Adrenal gland (tissue), 12 donors: Measurements from ENCODE around the gene ASTN2. TPM values are rescaled to one million over a fixed set of nuclear protein-coding genes. Genes with fewer than 3 reads are reported as not detected.

Experiments used
- DNase-seq, 7 donors: peaks; one replicate each; pipeline ENCODE4 v3.0.0-alpha.2; 2019 to 2020
- H3K27ac ChIP-seq, 5 donors: fragments of 200-600 bp; sonication (generic) in 4 of 5; 1 replicate in 3 of 5; 2 replicates in 2 of 5; pipeline versions ENCODE4 v1.5.1 to v1.8.0; 2016 to 2020; ENCODE audit warnings: mild to moderate bottlenecking in 1 of 5
- H3K27me3 ChIP-seq: fragments of 200-600 bp; 2 replicates; pipeline ENCODE4 v1.8.0; 2021
- H3K36me3 ChIP-seq, 2 donors: fragments of 200-600 bp; replicated peaks in 1 of 2; 1 replicate in 1 of 2; 2 replicates in 1 of 2; pipeline versions ENCODE4 v1.5.1 to v1.8.0; 2018 to 2022
- H3K4me1 ChIP-seq, 2 donors: fragments of 200-600 bp; replicated peaks in 1 of 2; 1 replicate in 1 of 2; 2 replicates in 1 of 2; pipeline versions ENCODE4 v1.5.1 to v1.8.0; 2018 to 2021
- H3K4me3 ChIP-seq, 4 donors: fragments of 200-600 bp; sonication (generic) in 3 of 4; one replicate each; pipeline ENCODE4 v1.5.1; 2016 to 2018
- H3K9me3 ChIP-seq, 3 donors: fragments of 200-600 bp; sonication (generic) in 1 of 3; replicated peaks in 1 of 3; 1 replicate in 2 of 3; 2 replicates in 1 of 3; pipeline versions ENCODE4 v1.5.1 to v1.8.0; 2016 to 2021
- POLR2A ChIP-seq, 2 donors: fragments of 450-650 bp; IDR thresholded peaks; one replicate each; pipeline ENCODE4 v1.6.1; 2017; ENCODE audit warnings: antibody characterized with exemption in 2 of 2, mild to moderate bottlenecking in 2 of 2, moderate library complexity in 1 of 2
- WGBS, 4 donors: extraction: QIAGEN DNeasy Blood & Tissue Kit in 2 of 4; methylation state at CpG; one replicate each; pipeline versions ENCODE4 v1.1.5 to v1.1.7; 2013 to 2017; 5-methylcytosine and 5-hydroxymethylcytosine counted together
- intact Hi-C, 2 donors: fragments of 100-400 bp; cut with DNase I; formaldehyde crosslinking; loops; one replicate each; pipeline versions ENCODE4 v1.14.1 to v1.15.0; 2022 to 2023
- polyA plus RNA-seq, 3 donors: library from polyadenylated mRNA; stranded (reverse); fragments of 200-250 nt in 2 of 3; fragments of 350-450 nt in 1 of 3; fragmentation: Illumina TruSeq in 1 of 3; extraction: RNeasy Lipid Tissue Mini Kit (QIAGEN cat#74804) in 1 of 3; gene quantifications; one replicate each; pipeline ENCODE4 v1.2.3, GENCODE V29; 2013 to 2014
- total RNA-seq, 9 donors: library from RNA; depleted of rRNA in 4 of 9; stranded (reverse); fragments of >200 nt in 4 of 9; fragments of 120-200 nt in 1 of 9; fragmentation: NEBNext Ultra II Directional in 1 of 9; extraction: Animal tissue kit (Norgen Biotek cat#: 25700) in 1 of 9; gene quantifications; one replicate each; pipeline versions ENCODE4 v1.1.0 to v1.2.4, GENCODE V29; 2013 to 2023
- TF ChIP-seq, protein P1 (sequence below), 6 experiments: fragments of 450-650 bp in 4 of 6; fragments of 200-600 bp in 2 of 6; sonication (generic) in 1 of 6; IDR thresholded peaks; 1 replicate in 5 of 6; 2 replicates in 1 of 6; pipeline versions ENCODE4 v1.5.1 to v1.8.0; 2016 to 2021; ENCODE audit warnings: antibody characterized with exemption in 6 of 6, mild to moderate bottlenecking in 2 of 6, moderate library complexity in 1 of 6
- donor health status: healthy with polysubstance abuse.
- donor health status: Bipolar disorder and iron deficiency.
- donor health status: DM: yes; HTN: yes; CAD: no.
- donor health status: DM: no; HTN: no; CAD: no.
- donor health status: DM: no; HTN: no; CAD: no.
- donor health status: DM: yes; HTN: yes; CAD: no.

Gene ASTN2
- total and polyA plus RNA-seq, 12 donors, result 2.5 to 15.6 (median 6.8) TPM

GRCh38 chr9:116546711-116547581 lies 867.9 kb downstream of the ASTN2 start:
- Histone ChIP-seq H3K27ac (peak overlapping the region in 3 of 5 donors; percentile 21 to 88 (median 87)), H3K4me1 (peaks cover 5 to 50% of the 10 kb centered on the region in 2 donors), H3K9me3 (no peaks in the 10 kb centered on the region), H3K4me3 (no peak overlapping the region), H3K27me3 (no peaks in the 10 kb centered on the region), H3K36me3 (no peaks in the 10 kb centered on the region)
- 82 to 94% (median 92%) methylated on average over 7 of the region's 7 CpGs for WGBS, 4 donors
- TF ChIP-seq POLR2A (IDR thresholded peaks at IDR 0.05), result no peak
- TF ChIP-seq, protein P1, sequence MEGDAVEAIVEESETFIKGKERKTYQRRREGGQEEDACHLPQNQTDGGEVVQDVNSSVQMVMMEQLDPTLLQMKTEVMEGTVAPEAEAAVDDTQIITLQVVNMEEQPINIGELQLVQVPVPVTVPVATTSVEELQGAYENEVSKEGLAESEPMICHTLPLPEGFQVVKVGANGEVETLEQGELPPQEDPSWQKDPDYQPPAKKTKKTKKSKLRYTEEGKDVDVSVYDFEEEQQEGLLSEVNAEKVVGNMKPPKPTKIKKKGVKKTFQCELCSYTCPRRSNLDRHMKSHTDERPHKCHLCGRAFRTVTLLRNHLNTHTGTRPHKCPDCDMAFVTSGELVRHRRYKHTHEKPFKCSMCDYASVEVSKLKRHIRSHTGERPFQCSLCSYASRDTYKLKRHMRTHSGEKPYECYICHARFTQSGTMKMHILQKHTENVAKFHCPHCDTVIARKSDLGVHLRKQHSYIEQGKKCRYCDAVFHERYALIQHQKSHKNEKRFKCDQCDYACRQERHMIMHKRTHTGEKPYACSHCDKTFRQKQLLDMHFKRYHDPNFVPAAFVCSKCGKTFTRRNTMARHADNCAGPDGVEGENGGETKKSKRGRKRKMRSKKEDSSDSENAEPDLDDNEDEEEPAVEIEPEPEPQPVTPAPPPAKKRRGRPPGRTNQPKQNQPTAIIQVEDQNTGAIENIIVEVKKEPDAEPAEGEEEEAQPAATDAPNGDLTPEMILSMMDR (IDR thresholded peaks at IDR 0.05), result no peak
- intact Hi-C loops, result no loop called here
- no peak for DNase-seq

- peaks cover 0 to 31% of the 10 kb centered on the region in 2 donors for H3K4me1 ChIP-seq
- H3K4me3 ChIP-seq, result no peak overlapping the region
- DNase-seq, result no peak
- H3K9me3 ChIP-seq, result no peaks in the 10 kb centered on the region
- WGBS, 4 donors, result 31 to 99% (median 83%) methylated on average over 1 to 2 of the region's 2 CpGs; no CpG with 5 or more reads in 1 of the 4 donors
- H3K27ac ChIP-seq, result peak overlapping the region in 1 of 5 donors; percentile 63
- H3K36me3 ChIP-seq, result no peaks in the 10 kb centered on the region
- H3K27me3 ChIP-seq, result no peaks in the 10 kb centered on the region
- intact Hi-C loops, result no loop called here
- TF ChIP-seq, protein P1 (IDR thresholded peaks at IDR 0.05), result no peak
- no peak for TF ChIP-seq POLR2A (IDR thresholded peaks at IDR 0.05)
These were observed 870.0 kb downstream of the ASTN2 start for GRCh38 chr9:116544896-116545295.

GRCh38 chr9:116543731-116544400 lies 871.0 kb downstream of the ASTN2 start:
- Histone ChIP-seq H3K4me1 (peaks cover 0 to 20% of the 10 kb centered on the region in 2 donors), H3K4me3 (no peak overlapping the region), H3K27me3 (no peaks in the 10 kb centered on the region), H3K9me3 (no peaks in the 10 kb centered on the region), H3K27ac (peak overlapping the region in 2 of 5 donors; percentile 21 to 24), H3K36me3 (no peaks in the 10 kb centered on the region)
- TF ChIP-seq, protein P1 (IDR thresholded peaks at IDR 0.05), result no peak
- TF ChIP-seq POLR2A (IDR thresholded peaks at IDR 0.05), result no peak
- peak in 1 of 7 donors; percentile 68 for DNase-seq
- intact Hi-C loops, result no loop called here
- 71 to 74% (median 74%) methylated on average over 8 of the region's 8 CpGs for WGBS, 4 donors

GRCh38 chr9:116541402-116541801 lies 873.5 kb downstream of the ASTN2 start:
- intact Hi-C loops, result no loop called here
- DNase-seq, result no peak

More at GRCh38 chr9:116541402-116541801, 873.5 kb downstream of the ASTN2 start:
- no peaks in the 10 kb centered on the region for H3K9me3 ChIP-seq
- no peak overlapping the region for H3K4me3 ChIP-seq
- TF ChIP-seq, protein P1 (IDR thresholded peaks at IDR 0.05), result no peak
- TF ChIP-seq POLR2A (IDR thresholded peaks at IDR 0.05), result no peak
- H3K4me1 ChIP-seq, result no peaks in the 10 kb centered on the region
- H3K27ac ChIP-seq, result no peak overlapping the region
- H3K27me3 ChIP-seq, result no peaks in the 10 kb centered on the region
- H3K36me3 ChIP-seq, result no peaks in the 10 kb centered on the region
